ENCODE results near the gene VWA8.

DNA sequence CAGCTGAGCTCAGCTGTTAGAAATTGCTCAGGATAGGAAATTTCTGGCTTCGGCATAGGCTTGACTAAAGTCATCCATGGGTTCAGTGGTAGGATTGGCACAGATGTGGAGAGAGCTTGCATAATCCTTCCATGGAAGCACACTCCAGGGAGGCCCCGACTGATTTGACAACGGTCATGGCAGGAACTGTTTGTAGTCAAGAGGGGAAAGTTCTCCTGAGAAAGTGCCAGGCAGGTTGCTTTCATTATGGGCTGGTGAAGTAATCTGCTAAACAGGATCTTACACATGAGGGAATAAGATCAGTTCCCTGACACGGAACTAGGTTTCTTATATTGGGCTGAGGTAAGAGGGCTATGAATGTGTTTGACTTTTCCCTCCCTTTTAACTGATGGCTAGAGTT is 383.5 kb downstream of the VWA8 start:
- TF ChIP-seq JUNB (IDR thresholded peaks at IDR 0.05; ENCODE audit: unreplicated experiment) (no peak), POLR2AphosphoS5 (IDR thresholded peaks at IDR 0.05; ENCODE audit: low read depth) (no peak), REST (IDR thresholded peaks at IDR 0.05; ENCODE audit: unreplicated experiment) (no peak), EZH2phosphoT487 (IDR thresholded peaks at IDR 0.05; ENCODE audit: unreplicated experiment) (no peak), NANOG (IDR thresholded peaks at IDR 0.05; ENCODE audit: borderline replicate concordance) (no peak), EZH2 (IDR thresholded peaks at IDR 0.05; ENCODE audit: low read depth, unreplicated experiment) (no peak), CREB1 (CRISPR knock-in tag; IDR thresholded peaks at IDR 0.05; ENCODE audit: low read depth) (no peak), ZNF331 (CRISPR knock-in tag; IDR thresholded peaks at IDR 0.05; ENCODE audit: low read depth) (no peak), ETS1 (IDR thresholded peaks at IDR 0.05) (no peak)
- TF ChIP-seq, protein P1, sequence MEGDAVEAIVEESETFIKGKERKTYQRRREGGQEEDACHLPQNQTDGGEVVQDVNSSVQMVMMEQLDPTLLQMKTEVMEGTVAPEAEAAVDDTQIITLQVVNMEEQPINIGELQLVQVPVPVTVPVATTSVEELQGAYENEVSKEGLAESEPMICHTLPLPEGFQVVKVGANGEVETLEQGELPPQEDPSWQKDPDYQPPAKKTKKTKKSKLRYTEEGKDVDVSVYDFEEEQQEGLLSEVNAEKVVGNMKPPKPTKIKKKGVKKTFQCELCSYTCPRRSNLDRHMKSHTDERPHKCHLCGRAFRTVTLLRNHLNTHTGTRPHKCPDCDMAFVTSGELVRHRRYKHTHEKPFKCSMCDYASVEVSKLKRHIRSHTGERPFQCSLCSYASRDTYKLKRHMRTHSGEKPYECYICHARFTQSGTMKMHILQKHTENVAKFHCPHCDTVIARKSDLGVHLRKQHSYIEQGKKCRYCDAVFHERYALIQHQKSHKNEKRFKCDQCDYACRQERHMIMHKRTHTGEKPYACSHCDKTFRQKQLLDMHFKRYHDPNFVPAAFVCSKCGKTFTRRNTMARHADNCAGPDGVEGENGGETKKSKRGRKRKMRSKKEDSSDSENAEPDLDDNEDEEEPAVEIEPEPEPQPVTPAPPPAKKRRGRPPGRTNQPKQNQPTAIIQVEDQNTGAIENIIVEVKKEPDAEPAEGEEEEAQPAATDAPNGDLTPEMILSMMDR (conservative IDR thresholded peaks at IDR 0.05; ENCODE audit: low read depth in 2 of 2), result no peak

Data from GM23338 (cell line).